Activated CD8-positive, alpha-beta T cell treated with anti-CD3 and anti-CD28 coated beads, Interleukin-2, amount 10 ng/mL, durations not matched to agents 7 days and 5 days (primary cell): ENCODE measurements around the gene PCK1. TPM values are rescaled to one million over a fixed set of nuclear protein-coding genes. Genes with fewer than 3 reads are reported as not detected.

Source experiments
- ATAC-seq: fragments of 150-1000 bp; cut with Tn5 transposase; one replicate; pipeline ENCODE4 v1.10.0; 2021; ENCODE audit warnings: moderate library complexity
- CTCF ChIA-PET: fragments of 350-600 bp; sonication (Branson Sonifier 250); formaldehyde crosslinking; loops from one replicate; lab custom pipeline; 2021; ENCODE audit warnings: antibody characterized with exemption; lab: Charles Lee
- POLR2A ChIA-PET: fragments of 350-600 bp; sonication (Branson Sonifier 250); formaldehyde crosslinking; loops from one replicate; lab custom pipeline; 2021; ENCODE audit warnings: antibody characterized with exemption; lab: Charles Lee
- DNase-seq: peaks from one replicate; pipeline ENCODE4 v3.0.0-alpha.2; 2020
- H3K27ac Mint-ChIP-seq: one replicate; pipeline ENCODE4 v1.8.0; 2021; ENCODE audit warnings: mild to moderate bottlenecking, mixed read lengths
- H3K27me3 Mint-ChIP-seq: one replicate; pipeline ENCODE4 v1.8.0; 2021; ENCODE audit warnings: low read depth, mixed read lengths
- H3K36me3 Mint-ChIP-seq: one replicate; pipeline ENCODE4 v1.8.0; 2021; ENCODE audit warnings: low read depth, mixed read lengths
- H3K4me1 Mint-ChIP-seq: one replicate; pipeline ENCODE4 v1.8.0; 2021; ENCODE audit warnings: low read depth, mixed read lengths
- H3K4me3 Mint-ChIP-seq: one replicate; pipeline ENCODE4 v1.8.0; 2021; ENCODE audit warnings: mild to moderate bottlenecking, mixed read lengths
- H3K9me3 Mint-ChIP-seq: one replicate; pipeline ENCODE4 v1.8.0; 2022; ENCODE audit warnings: mixed read lengths; ENCODE audit not compliant: insufficient read depth
- total RNA-seq, 2 experiments: library from RNA; stranded (reverse); gene quantifications; one replicate each; pipeline ENCODE4 v1.2.3, GENCODE V29; 2021

The PCK1 gene
- total RNA-seq, 2 experiments from 2014 or later, result not detected

GRCh38 chr20:57574954-57575353 lies 14.0 kb downstream of the PCK1 start:
- H3K9me3 Mint-ChIP-seq, result no peaks in the 10 kb centered on the region
- ChIA-PET CTCF (no interaction called here), POLR2A (no interaction called here)
- ATAC-seq (no peak), DNase-seq (no peak)
- no peak overlapping the region for H3K27ac Mint-ChIP-seq
- H3K27me3 Mint-ChIP-seq, result peaks cover 8% of the 10 kb centered on the region
- no peaks in the 10 kb centered on the region for H3K36me3 Mint-ChIP-seq
- no peak overlapping the region for H3K4me3 Mint-ChIP-seq
- no peaks in the 10 kb centered on the region for H3K4me1 Mint-ChIP-seq

GRCh38 chr20:57576002-57576401 lies 15.1 kb downstream of the PCK1 start:
- H3K27ac Mint-ChIP-seq, result no peak overlapping the region
- H3K4me1 Mint-ChIP-seq, result no peaks in the 10 kb centered on the region
- H3K4me3 Mint-ChIP-seq, result no peak overlapping the region
- DNase-seq (no peak), ATAC-seq (no peak)
- H3K27me3 Mint-ChIP-seq, result peaks cover 16% of the 10 kb centered on the region
- no peaks in the 10 kb centered on the region for H3K9me3 Mint-ChIP-seq
- POLR2A ChIA-PET, result no interaction called here
- H3K36me3 Mint-ChIP-seq, result no peaks in the 10 kb centered on the region
- CTCF ChIA-PET, result no interaction called here

GRCh38 chr20:57576617-57577550 lies 16.0 kb downstream of the PCK1 start:
- Mint-ChIP-seq H3K27me3 (peaks cover 21% of the 10 kb centered on the region), H3K27ac (no peak overlapping the region), H3K4me1 (no peaks in the 10 kb centered on the region), H3K36me3 (no peaks in the 10 kb centered on the region), H3K4me3 (no peak overlapping the region), H3K9me3 (no peaks in the 10 kb centered on the region)
- ChIA-PET CTCF (no interaction called here), POLR2A (no interaction called here)
- no peak for DNase-seq
- no peak for ATAC-seq

- POLR2A ChIA-PET, result no interaction called here
- Mint-ChIP-seq H3K4me3 (no peak overlapping the region), H3K27me3 (peaks cover 18% of the 10 kb centered on the region), H3K9me3 (no peaks in the 10 kb centered on the region), H3K4me1 (no peaks in the 10 kb centered on the region), H3K27ac (no peak overlapping the region), H3K36me3 (no peaks in the 10 kb centered on the region)
- DNase-seq, result no peak
- ATAC-seq, result no peak
- CTCF ChIA-PET, result no interaction called here
Measured at GRCh38 chr20:57577679-57578475, 17.0 kb downstream of the PCK1 start.

GRCh38 chr20:57578476-57579165 lies 17.7 kb downstream of the PCK1 start:
- POLR2A ChIA-PET, result interaction anchor here (0.8 kb wide), 1 partner anchor 142 kb away, joined by 3 read pairs; no protein-coding TSS in a partner anchor
- Mint-ChIP-seq H3K27ac (no peak overlapping the region), H3K9me3 (no peaks in the 10 kb centered on the region), H3K27me3 (peaks cover 20% of the 10 kb centered on the region), H3K4me3 (no peak overlapping the region), H3K4me1 (no peaks in the 10 kb centered on the region), H3K36me3 (no peaks in the 10 kb centered on the region)
- CTCF ChIA-PET, result no interaction called here
- no peak for ATAC-seq
- DNase-seq, result no peak

GRCh38 chr20:57579331-57579897 lies 18.5 kb downstream of the PCK1 start:
- H3K27me3 Mint-ChIP-seq, result peaks cover 22% of the 10 kb centered on the region
- ChIA-PET CTCF (no interaction called here), POLR2A (no interaction called here)
- no peak for DNase-seq
- no peak for ATAC-seq
- H3K27ac Mint-ChIP-seq, result no peak overlapping the region
- no peaks in the 10 kb centered on the region for H3K9me3 Mint-ChIP-seq
- H3K36me3 Mint-ChIP-seq, result no peaks in the 10 kb centered on the region
- H3K4me1 Mint-ChIP-seq, result no peaks in the 10 kb centered on the region
- no peak overlapping the region for H3K4me3 Mint-ChIP-seq

- no peaks in the 10 kb centered on the region for H3K36me3 Mint-ChIP-seq
- peaks cover 26% of the 10 kb centered on the region for H3K27me3 Mint-ChIP-seq
- DNase-seq (no peak), ATAC-seq (no peak)
- no peak overlapping the region for H3K27ac Mint-ChIP-seq
- H3K4me3 Mint-ChIP-seq, result no peak overlapping the region
- H3K4me1 Mint-ChIP-seq, result no peaks in the 10 kb centered on the region
- ChIA-PET POLR2A (no interaction called here), CTCF (no interaction called here)
- H3K9me3 Mint-ChIP-seq, result no peaks in the 10 kb centered on the region
Measured at GRCh38 chr20:57579898-57580447, 19.1 kb downstream of the PCK1 start.

GRCh38 chr20:57580478-57581201 lies 19.7 kb downstream of the PCK1 start:
- Mint-ChIP-seq H3K9me3 (no peaks in the 10 kb centered on the region), H3K4me1 (no peaks in the 10 kb centered on the region), H3K4me3 (no peak overlapping the region), H3K36me3 (no peaks in the 10 kb centered on the region), H3K27me3 (peaks cover 28% of the 10 kb centered on the region), H3K27ac (no peak overlapping the region)
- no peak for DNase-seq
- ATAC-seq, result no peak
- ChIA-PET CTCF (no interaction called here), POLR2A (no interaction called here)

GRCh38 chr20:57581202-57582028 lies 20.5 kb downstream of the PCK1 start:
- ATAC-seq (no peak), DNase-seq (no peak)
- Mint-ChIP-seq H3K4me3 (no peak overlapping the region), H3K27ac (no peak overlapping the region), H3K36me3 (no peaks in the 10 kb centered on the region), H3K27me3 (peaks cover 28% of the 10 kb centered on the region), H3K9me3 (no peaks in the 10 kb centered on the region), H3K4me1 (no peaks in the 10 kb centered on the region)
- ChIA-PET POLR2A (no interaction called here), CTCF (no interaction called here)

- Mint-ChIP-seq H3K4me3 (no peak overlapping the region), H3K4me1 (no peaks in the 10 kb centered on the region), H3K36me3 (no peaks in the 10 kb centered on the region), H3K27ac (no peak overlapping the region), H3K9me3 (no peaks in the 10 kb centered on the region), H3K27me3 (peaks cover 28% of the 10 kb centered on the region)
- no peak for ATAC-seq
- ChIA-PET POLR2A (no interaction called here), CTCF (no interaction called here)
- no peak for DNase-seq
Measured at GRCh38 chr20:57582029-57582378, 21.1 kb downstream of the PCK1 start.
